HCT116 (cell line): Measurements from ENCODE around the gene ST7. TPM values are rescaled to one million over a fixed set of nuclear protein-coding genes. Genes with fewer than 3 reads are reported as not detected.

Experiments
- ATAC-seq: fragments of 200-7000 bp; cut with Tn5 transposase; 2 replicates; pipeline ENCODE4 v1.9.1; 2020; ENCODE audit warnings: mild to moderate bottlenecking, moderate library complexity
- BruUV-seq: library from RNA; stranded (reverse); fragments of 400-500 nt; replicated peaks from 2 replicates; lab custom pipeline; 2021; lab: Mats Ljungman, UMichigan
- CTCF ChIA-PET: fragments of 300-600 bp; sonication (Branson Sonifier 250); formaldehyde crosslinking; loops from one replicate; lab custom pipeline; 2021; ENCODE audit warnings: antibody characterized with exemption; lab: Charles Lee
- POLR2A ChIA-PET: fragments of 300-600, 350-600 bp; sonication (Branson Sonifier 250); formaldehyde crosslinking; loops from one replicate; lab custom pipeline; 2021; ENCODE audit warnings: antibody characterized with exemption; lab: Charles Lee
- RAD21 ChIA-PET, 2 experiments: fragments of 300-600 bp; sonication (Branson Sonifier 250); formaldehyde crosslinking; loops; one replicate each; lab custom pipeline; 2023; ENCODE audit warnings: low total read pairs in 2 of 2; ENCODE audit not compliant: uncharacterized antibody in 2 of 2, unreplicated experiment in 2 of 2, low non-redundant PET in 1 of 2; lab: Charles Lee
- DNase-seq: peaks from one replicate; pipeline ENCODE4 v3.0.0-alpha.2; 2010; ENCODE audit warnings: low read depth, low spot score
- H2AFZ ChIP-seq: fragments of 200-600 bp; shearing (Covaris generic), sonication (generic); 2 replicates; pipeline ENCODE4 v1.6.1; 2017; ENCODE audit warnings: low read depth, mixed run types, mixed read lengths, antibody characterized with exemption, low read length; ENCODE audit not compliant: poor library complexity, severe bottlenecking
- H3K27ac ChIP-seq: 2 replicates; pipeline ENCODE4 v1.5.1; 2012; ENCODE audit warnings: low read depth, low read length
- H3K27me3 ChIP-seq: fragments of 200-600 bp; sonication (generic); 2 replicates; pipeline ENCODE4 v1.6.1; 2016; ENCODE audit warnings: mixed run types, low read length, mixed read lengths; ENCODE audit not compliant: insufficient read depth
- H3K36me3 ChIP-seq, 2 experiments: fragments of 200-500 bp in 1 of 2; fragments of 200-600 bp in 1 of 2; sonication (Bioruptor generic) in 1 of 2; sonication (generic) in 1 of 2; 2 replicates each; pipeline versions ENCODE4 v1.5.1 to v1.6.1; 2014 to 2016; ENCODE audit warnings: low read length in 2 of 2, inconsistent platforms in 1 of 2, mixed read lengths in 1 of 2, mixed run types in 1 of 2; ENCODE audit not compliant: insufficient read depth in 2 of 2, control insufficient read depth in 1 of 2
- H3K4me1 ChIP-seq, 2 experiments: fragments of 200-600 bp in 1 of 2; sonication (generic) in 1 of 2; 2 replicates each; pipeline versions ENCODE4 v1.5.1 to v1.6.1; 2012 to 2017; ENCODE audit warnings: low read length in 2 of 2, inconsistent platforms in 1 of 2, mild to moderate bottlenecking in 1 of 2, mixed read lengths in 1 of 2, mixed run types in 1 of 2, moderate library complexity in 1 of 2; ENCODE audit not compliant: insufficient read depth in 2 of 2, control insufficient read depth in 1 of 2
- H3K4me2 ChIP-seq: fragments of 200-600 bp; sonication (generic); 2 replicates; pipeline ENCODE4 v1.6.1; 2017; ENCODE audit warnings: mixed run types, low read length, mixed read lengths
- H3K4me3 ChIP-seq, 2 experiments: fragments of 200-600 bp in 1 of 2; sonication (generic) in 1 of 2; replicated peaks in 1 of 2; 2 replicates each; pipeline ENCODE4 v1.5.1; 2011 to 2016; ENCODE audit warnings: low read length in 2 of 2, control low read depth in 1 of 2, low read depth in 1 of 2, mild to moderate bottlenecking in 1 of 2, mixed read lengths in 1 of 2, mixed run types in 1 of 2
- H3K79me2 ChIP-seq: fragments of 200-600 bp; sonication (generic); 2 replicates; pipeline ENCODE4 v1.6.1; 2017; ENCODE audit warnings: mild to moderate bottlenecking, mixed run types, low read length, moderate library complexity, mixed read lengths; ENCODE audit not compliant: insufficient read depth
- H3K9ac ChIP-seq: fragments of 200-600 bp; sonication (generic); 2 replicates; pipeline ENCODE4 v1.6.1; 2016; ENCODE audit warnings: low read length, mixed read lengths
- H3K9me2 ChIP-seq: fragments of 200-600 bp; sonication (generic), shearing (Covaris generic); 2 replicates; pipeline ENCODE4 v1.6.1; 2017; ENCODE audit warnings: mixed run types, mild to moderate bottlenecking, moderate library complexity; ENCODE audit not compliant: insufficient read depth
- H3K9me3 ChIP-seq, 2 experiments: fragments of 200-500 bp in 1 of 2; fragments of 200-600 bp in 1 of 2; sonication (Bioruptor generic) in 1 of 2; sonication (generic) in 1 of 2; 2 replicates each; pipeline ENCODE4 v1.6.1; 2014 to 2017; ENCODE audit warnings: low read length in 2 of 2, mixed read lengths in 2 of 2, inconsistent platforms in 1 of 2, low read depth in 1 of 2, mild to moderate bottlenecking in 1 of 2, mixed run types in 1 of 2, moderate library complexity in 1 of 2; ENCODE audit not compliant: control insufficient read depth in 1 of 2, insufficient read depth in 1 of 2
- H4K20me1 ChIP-seq: fragments of 200-600 bp; sonication (generic), shearing (Covaris generic); 2 replicates; pipeline ENCODE4 v1.6.1; 2017; ENCODE audit warnings: mixed run types, mild to moderate bottlenecking, moderate library complexity; ENCODE audit not compliant: insufficient read depth
- CBX3 ChIP-seq: IDR thresholded peaks from 2 replicates; pipeline ENCODE4 v1.6.1; 2012; ENCODE audit warnings: low read depth
- EGR1 ChIP-seq: IDR thresholded peaks from 2 replicates; pipeline ENCODE4 v1.6.1; 2012; ENCODE audit warnings: low read depth
- ELF1 ChIP-seq: IDR thresholded peaks from 2 replicates; pipeline ENCODE4 v1.6.1; 2012; ENCODE audit warnings: low read depth, borderline replicate concordance
- EZH2phosphoT487 ChIP-seq: fragments of 200-600 bp; IDR thresholded peaks from 2 replicates; pipeline ENCODE4 v1.6.1; 2018; ENCODE audit warnings: antibody characterized with exemption, borderline replicate concordance
- MAX ChIP-seq: IDR thresholded peaks from 2 replicates; pipeline ENCODE4 v1.6.1; 2012
- POLR2A ChIP-seq: IDR thresholded peaks from 2 replicates; pipeline ENCODE4 v1.7.0; 2011; ENCODE audit warnings: borderline replicate concordance; ENCODE audit not compliant: insufficient read depth, insufficient read length; ENCODE audit errors: extremely low read depth
- POLR2AphosphoS5 ChIP-seq: IDR thresholded peaks from 2 replicates; pipeline ENCODE4 v1.6.1; 2011; ENCODE audit warnings: mild to moderate bottlenecking, low read depth, low read length, moderate library complexity
- REST ChIP-seq: IDR thresholded peaks from 2 replicates; pipeline ENCODE4 v1.6.1; 2012; ENCODE audit warnings: low read depth
- SIN3A ChIP-seq: IDR thresholded peaks from 2 replicates; pipeline ENCODE4 v1.6.1; 2012; ENCODE audit warnings: low read depth
- ZBTB33 ChIP-seq: IDR thresholded peaks from 2 replicates; pipeline ENCODE4 v1.6.1; 2011; ENCODE audit warnings: mild to moderate bottlenecking, low read length, moderate library complexity; ENCODE audit not compliant: insufficient replicate concordance; ENCODE audit errors: extremely low read depth
- ZNF274 ChIP-seq: fragments of 200-500 bp; sonication (Bioruptor generic); IDR thresholded peaks from 2 replicates; pipeline ENCODE4 v1.6.1; 2014; ENCODE audit warnings: mild to moderate bottlenecking, low read depth, low read length, inconsistent platforms
- intact Hi-C: fragments of 100-400 bp; cut with micrococcal nuclease; formaldehyde crosslinking; loops from 2 replicates; pipeline ENCODE4 v1.10.0; 2022
- total RNA-seq: library from RNA; stranded (reverse); gene quantifications from one replicate; pipeline ENCODE4 v1.2.1, GENCODE V29; 2021; ENCODE audit not compliant: unreplicated experiment

ST7 gene
- total RNA-seq, 1 experiment from 2014 or later: 12.6 TPM

- ATAC-seq (no peak), DNase-seq (no peak)
- no TSS peak for BruUV-seq
- no peaks in the 10 kb centered on the region for H3K9me3 ChIP-seq
- no peaks in the 10 kb centered on the region for H3K79me2 ChIP-seq
- H2AFZ ChIP-seq: no peak overlapping the region
- ChIA-PET RAD21 (no interaction called here), CTCF (no interaction called here), POLR2A (no interaction called here)
- no peak overlapping the region for H3K4me2 ChIP-seq
- H4K20me1 ChIP-seq: no peaks in the 10 kb centered on the region
- H3K9me2 ChIP-seq: no peaks in the 10 kb centered on the region
- no peak overlapping the region for H3K4me3 ChIP-seq
- intact Hi-C loops: no loop called here
- no peaks in the 10 kb centered on the region for H3K27me3 ChIP-seq
- H3K36me3 ChIP-seq: no peaks in the 10 kb centered on the region
- no peak for TF ChIP-seq POLR2A
- no peak for TF ChIP-seq MAX
- TF ChIP-seq POLR2AphosphoS5: no peak
- no peak for TF ChIP-seq EZH2phosphoT487
- no peak for TF ChIP-seq ZBTB33
- no peak for TF ChIP-seq ZNF274
- no peak for TF ChIP-seq REST
- no peak for TF ChIP-seq SIN3A
- no peak for TF ChIP-seq CBX3
- no peak for TF ChIP-seq ELF1
- TF ChIP-seq EGR1: no peak
- TF ChIP-seq, all 23 proteins: peak for 0
- Histone ChIP-seq H3K4me1 (no peaks in the 10 kb centered on the region), H3K9ac (no peak overlapping the region), H3K27ac (no peak overlapping the region)
Measured at GRCh38 chr7:117086788-117087187, 133.5 kb downstream of the ST7 start.
